HUES48 (cell line): ENCODE measurements around the gene NFYC.

Experiments used
- H3K27ac ChIP-seq: one replicate; pipeline ENCODE4 v1.7.0; 2013; ENCODE audit warnings: low read depth, low read length, inconsistent platforms
- H3K27me3 ChIP-seq: 2 replicates; pipeline ENCODE4 v1.6.1; 2013; ENCODE audit warnings: mild to moderate bottlenecking, low read length; ENCODE audit not compliant: control insufficient read depth, insufficient read depth
- H3K36me3 ChIP-seq: 2 replicates; pipeline ENCODE4 v1.6.1; 2013; ENCODE audit warnings: low read length; ENCODE audit not compliant: control insufficient read depth, insufficient read depth
- H3K4me1 ChIP-seq: 2 replicates; pipeline ENCODE4 v1.6.1; 2013; ENCODE audit warnings: mild to moderate bottlenecking, low read length; ENCODE audit not compliant: control insufficient read depth, insufficient read depth
- H3K4me3 ChIP-seq: 2 replicates; pipeline ENCODE4 v1.5.1; 2013; ENCODE audit warnings: mild to moderate bottlenecking, low read depth, low read length
- H3K9ac ChIP-seq: 2 replicates; pipeline ENCODE4 v1.6.1; 2013; ENCODE audit warnings: mild to moderate bottlenecking, low read depth, low read length, moderate library complexity
- H3K9me3 ChIP-seq: 2 replicates; pipeline ENCODE4 v1.6.1; 2013; ENCODE audit warnings: low read length; ENCODE audit not compliant: control insufficient read depth, insufficient read depth

Gene NFYC

GRCh38 chr1:40794974-40795715 is 103.6 kb downstream of the NFYC start:
- no peaks in the 10 kb centered on the region; the same call in 1 of the 2 replicates for H3K4me1 ChIP-seq
- H3K9me3 ChIP-seq, result no peaks in the 10 kb centered on the region
- no peaks in the 10 kb centered on the region for H3K36me3 ChIP-seq
- no peaks in the 10 kb centered on the region for H3K27me3 ChIP-seq
- H3K4me3 ChIP-seq, result no peak overlapping the region
- no peak overlapping the region for H3K9ac ChIP-seq
- H3K27ac ChIP-seq, result no peak overlapping the region

GRCh38 chr1:40795811-40796586 is 104.5 kb downstream of the NFYC start:
- Histone ChIP-seq H3K36me3 (no peaks in the 10 kb centered on the region), H3K4me3 (no peak overlapping the region), H3K4me1 (peaks cover 3% of the 10 kb centered on the region; the same call in 1 of the 2 replicates), H3K9me3 (no peaks in the 10 kb centered on the region), H3K27me3 (peaks cover 8% of the 10 kb centered on the region), H3K27ac (no peak overlapping the region), H3K9ac (no peak overlapping the region)

- Histone ChIP-seq H3K9ac (no peak overlapping the region), H3K9me3 (no peaks in the 10 kb centered on the region), H3K36me3 (no peaks in the 10 kb centered on the region), H3K4me3 (no peak overlapping the region), H3K27ac (no peak overlapping the region), H3K4me1 (peaks cover 12% of the 10 kb centered on the region), H3K27me3 (peaks cover 18% of the 10 kb centered on the region)
These were observed 105.6 kb downstream of the NFYC start for GRCh38 chr1:40796939-40797667.

- no peak overlapping the region for H3K27ac ChIP-seq
- H3K9me3 ChIP-seq, result no peaks in the 10 kb centered on the region
- H3K9ac ChIP-seq, result no peak overlapping the region
- no peak overlapping the region for H3K4me3 ChIP-seq
- H3K27me3 ChIP-seq, result peaks cover 18% of the 10 kb centered on the region
- H3K4me1 ChIP-seq, result peaks cover 14% of the 10 kb centered on the region
- H3K36me3 ChIP-seq, result no peaks in the 10 kb centered on the region
These were observed 106.1 kb downstream of the NFYC start for GRCh38 chr1:40797668-40798010.

GRCh38 chr1:40798366-40799281 is 107.1 kb downstream of the NFYC start:
- H3K9ac ChIP-seq, result no peak overlapping the region

GRCh38 chr1:40799351-40799867 is 107.9 kb downstream of the NFYC start:
- Histone ChIP-seq H3K9ac (no peak overlapping the region), H3K27me3 (peaks cover 18% of the 10 kb centered on the region), H3K4me3 (no peak overlapping the region), H3K9me3 (no peaks in the 10 kb centered on the region), H3K36me3 (no peaks in the 10 kb centered on the region), H3K4me1 (peaks cover 30% of the 10 kb centered on the region), H3K27ac (no peak overlapping the region)

More at GRCh38 chr1:40798366-40799281, 107.1 kb downstream of the NFYC start:
- no peaks in the 10 kb centered on the region for H3K9me3 ChIP-seq
- no peak overlapping the region for H3K4me3 ChIP-seq
- H3K4me1 ChIP-seq, result peaks cover 24% of the 10 kb centered on the region
- H3K27ac ChIP-seq, result no peak overlapping the region
- H3K27me3 ChIP-seq, result peaks cover 18% of the 10 kb centered on the region
- no peaks in the 10 kb centered on the region for H3K36me3 ChIP-seq

- H3K4me1 ChIP-seq, result peaks cover 36% of the 10 kb centered on the region
- no peak overlapping the region for H3K9ac ChIP-seq
- no peak overlapping the region for H3K27ac ChIP-seq
- no peaks in the 10 kb centered on the region for H3K9me3 ChIP-seq
- no peaks in the 10 kb centered on the region for H3K36me3 ChIP-seq
- peaks cover 18% of the 10 kb centered on the region for H3K27me3 ChIP-seq
- peak overlapping the region; percentile 49 for H3K4me3 ChIP-seq
These were observed 110.2 kb downstream of the NFYC start for GRCh38 chr1:40801742-40802077.

GRCh38 chr1:40802078-40802741 is 110.7 kb downstream of the NFYC start:
- Histone ChIP-seq H3K4me3 (peak overlapping the region; percentile 54), H3K9ac (no peak overlapping the region), H3K27me3 (peaks cover 18% of the 10 kb centered on the region), H3K4me1 (peaks cover 36% of the 10 kb centered on the region), H3K9me3 (no peaks in the 10 kb centered on the region), H3K36me3 (no peaks in the 10 kb centered on the region), H3K27ac (peak overlapping the region; percentile 27)

GRCh38 chr1:40802742-40803113 is 111.2 kb downstream of the NFYC start:
- Histone ChIP-seq H3K27ac (peak overlapping the region; percentile 3), H3K9me3 (no peaks in the 10 kb centered on the region), H3K36me3 (no peaks in the 10 kb centered on the region), H3K4me1 (peaks cover 36% of the 10 kb centered on the region), H3K27me3 (peaks cover 18% of the 10 kb centered on the region), H3K4me3 (peak overlapping the region; percentile 54), H3K9ac (no peak overlapping the region)

- H3K4me1 ChIP-seq, result peaks cover 36% of the 10 kb centered on the region
- H3K9ac ChIP-seq, result no peak overlapping the region
- H3K36me3 ChIP-seq, result no peaks in the 10 kb centered on the region
- H3K9me3 ChIP-seq, result no peaks in the 10 kb centered on the region
- peaks cover 18% of the 10 kb centered on the region for H3K27me3 ChIP-seq
- no peak overlapping the region for H3K4me3 ChIP-seq
- H3K27ac ChIP-seq, result no peak overlapping the region
These were observed 111.9 kb downstream of the NFYC start for GRCh38 chr1:40803447-40803846.
